Measurements from ENCODE around the gene ANO8.
"Not testable (repeated sequence)": the region's sequence is repeated elsewhere in the genome, so short reads cannot be mapped to it uniquely, and the experiment has no call there.

DNA sequence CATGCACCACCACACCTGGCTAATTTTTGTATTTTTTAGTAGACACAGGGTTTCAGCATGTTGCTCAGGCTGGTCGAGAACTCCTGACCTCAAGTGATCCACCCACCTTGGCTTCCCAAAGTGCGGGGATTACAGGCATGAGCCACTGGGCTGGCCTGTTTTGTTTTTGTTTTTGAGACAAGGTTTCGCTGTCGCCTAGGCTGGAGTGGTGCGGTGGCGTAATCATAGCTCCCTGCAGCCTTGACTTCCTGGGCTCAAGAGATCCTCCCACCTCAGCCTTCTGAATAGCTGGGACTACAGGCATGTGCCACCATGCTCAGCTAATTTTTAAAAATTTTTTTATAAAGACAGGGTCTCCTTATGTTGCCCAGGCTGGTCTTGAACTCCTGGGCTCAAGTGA lies 39.1 kb downstream of the ANO8 start:
- TF ChIP-seq, protein P1, sequence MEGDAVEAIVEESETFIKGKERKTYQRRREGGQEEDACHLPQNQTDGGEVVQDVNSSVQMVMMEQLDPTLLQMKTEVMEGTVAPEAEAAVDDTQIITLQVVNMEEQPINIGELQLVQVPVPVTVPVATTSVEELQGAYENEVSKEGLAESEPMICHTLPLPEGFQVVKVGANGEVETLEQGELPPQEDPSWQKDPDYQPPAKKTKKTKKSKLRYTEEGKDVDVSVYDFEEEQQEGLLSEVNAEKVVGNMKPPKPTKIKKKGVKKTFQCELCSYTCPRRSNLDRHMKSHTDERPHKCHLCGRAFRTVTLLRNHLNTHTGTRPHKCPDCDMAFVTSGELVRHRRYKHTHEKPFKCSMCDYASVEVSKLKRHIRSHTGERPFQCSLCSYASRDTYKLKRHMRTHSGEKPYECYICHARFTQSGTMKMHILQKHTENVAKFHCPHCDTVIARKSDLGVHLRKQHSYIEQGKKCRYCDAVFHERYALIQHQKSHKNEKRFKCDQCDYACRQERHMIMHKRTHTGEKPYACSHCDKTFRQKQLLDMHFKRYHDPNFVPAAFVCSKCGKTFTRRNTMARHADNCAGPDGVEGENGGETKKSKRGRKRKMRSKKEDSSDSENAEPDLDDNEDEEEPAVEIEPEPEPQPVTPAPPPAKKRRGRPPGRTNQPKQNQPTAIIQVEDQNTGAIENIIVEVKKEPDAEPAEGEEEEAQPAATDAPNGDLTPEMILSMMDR (IDR thresholded peaks at IDR 0.05): not testable (repeated sequence)
- TF ChIP-seq POLR2A, POLR2AphosphoS5 (IDR thresholded peaks at IDR 0.05): not testable (repeated sequence)

Data from upper lobe of left lung (tissue), 4 donors.